Nucleus accumbens (tissue), 56 donors: Measurements from ENCODE around the gene TBP.
"Not testable (repeated sequence)": the region's sequence is repeated elsewhere in the genome, so short reads cannot be mapped to it uniquely, and the experiment has no call there.

ENCODE experiments used
- DNase-seq, 56 donors: peaks; one replicate each; lab custom pipeline; 2025; lab: John Stamatoyannopoulos, UW

The TBP gene

GRCh38 chr6:170597278-170597677 lies 43.1 kb downstream of the TBP start:
- DNase-seq: no peak

- no peak for DNase-seq
Observed at GRCh38 chr6:170605574-170606259, 51.5 kb downstream of the TBP start.

- DNase-seq: not testable (repeated sequence)
Observed at GRCh38 chr6:170609225-170609624, 55.1 kb downstream of the TBP start.

GRCh38 chr6:170612256-170612804 lies 58.2 kb downstream of the TBP start:
- not testable (repeated sequence) for DNase-seq

DNA sequence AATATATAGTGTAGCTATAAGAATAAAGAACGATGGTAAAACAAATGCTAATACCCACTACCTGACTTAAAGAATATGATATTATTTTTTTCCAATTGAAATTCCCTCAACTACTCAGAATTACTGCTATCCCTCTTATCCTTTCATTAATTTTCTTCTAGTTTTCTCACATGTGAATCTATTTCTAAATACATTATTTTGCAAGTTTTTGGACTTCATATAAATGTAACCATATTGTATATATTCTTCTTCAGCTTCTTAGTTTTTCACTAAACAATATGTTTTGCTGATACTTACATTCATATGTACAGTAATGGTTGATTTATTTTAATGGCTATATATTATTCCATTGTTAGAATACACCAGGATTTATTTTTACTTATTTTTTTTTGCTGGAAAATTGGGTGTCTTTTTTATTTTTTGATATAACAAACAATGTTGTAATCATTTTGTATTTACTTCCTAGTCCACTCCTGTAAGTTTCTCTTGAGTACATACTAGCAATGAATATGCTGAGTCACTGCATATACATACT lies 61.9 kb downstream of the TBP start:
- not testable (repeated sequence) for DNase-seq
